Nephron (organoid): ENCODE data around the gene SGSM1.

ENCODE experiments used
- H3K27ac Mint-ChIP-seq, 3 experiments: 2 replicates each; pipeline ENCODE4 v1.8.0; 2020; ENCODE audit warnings: mixed read lengths in 3 of 3, mild to moderate bottlenecking in 2 of 3, moderate library complexity in 1 of 3
- H3K27me3 Mint-ChIP-seq: 2 replicates; pipeline ENCODE4 v1.8.0; 2021; ENCODE audit warnings: low read depth, mild to moderate bottlenecking, moderate library complexity, mixed read lengths
- H3K36me3 Mint-ChIP-seq: 2 replicates; pipeline ENCODE4 v1.8.0; 2020; ENCODE audit warnings: low read depth, mixed read lengths
- H3K4me1 Mint-ChIP-seq: 2 replicates; pipeline ENCODE4 v1.8.0; 2020; ENCODE audit warnings: mixed read lengths
- H3K4me3 Mint-ChIP-seq, 3 experiments: 2 replicates each; pipeline ENCODE4 v1.8.0; 2020; ENCODE audit warnings: mild to moderate bottlenecking in 3 of 3, mixed read lengths in 3 of 3, moderate library complexity in 2 of 3
- H3K9me3 Mint-ChIP-seq: 2 replicates; pipeline ENCODE4 v1.8.0; 2020; ENCODE audit warnings: mixed read lengths
- TF ChIP-seq, protein P1 (sequence below), 3 experiments: fragments of 200-600 bp; sonication (generic); IDR thresholded peaks; one replicate each; pipeline ENCODE4 v1.5.0; 2021; ENCODE audit warnings: antibody characterized with exemption in 3 of 3; ENCODE audit not compliant: unreplicated experiment in 3 of 3

SGSM1 gene

DNA sequence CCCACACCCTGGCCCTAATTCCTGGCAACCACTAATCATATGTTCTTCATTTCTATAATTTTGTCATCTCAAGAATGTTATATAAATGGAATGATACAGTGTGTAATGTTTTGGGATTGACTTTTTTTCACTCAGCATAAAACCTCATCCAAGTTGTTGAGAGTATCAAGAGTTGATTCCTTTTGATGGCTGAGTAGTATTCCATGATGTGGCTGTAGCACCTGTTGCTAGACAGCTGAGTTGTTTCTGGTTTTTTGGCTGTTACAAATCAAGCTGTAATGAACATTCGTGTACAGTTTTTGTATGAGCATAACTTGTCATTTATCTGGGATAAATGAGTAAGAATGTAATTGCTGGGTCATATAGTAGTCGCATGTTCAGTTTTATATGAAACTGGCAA is 81.2 kb downstream of the SGSM1 start:
- Mint-ChIP-seq H3K9me3 (no peaks in the 10 kb centered on the region), H3K4me1 (no peaks in the 10 kb centered on the region), H3K27me3 (peaks cover 4% of the 10 kb centered on the region), H3K36me3 (no peaks in the 10 kb centered on the region), H3K27ac (no peak overlapping the region), H3K4me3 (no peak overlapping the region)
- TF ChIP-seq, protein P1, sequence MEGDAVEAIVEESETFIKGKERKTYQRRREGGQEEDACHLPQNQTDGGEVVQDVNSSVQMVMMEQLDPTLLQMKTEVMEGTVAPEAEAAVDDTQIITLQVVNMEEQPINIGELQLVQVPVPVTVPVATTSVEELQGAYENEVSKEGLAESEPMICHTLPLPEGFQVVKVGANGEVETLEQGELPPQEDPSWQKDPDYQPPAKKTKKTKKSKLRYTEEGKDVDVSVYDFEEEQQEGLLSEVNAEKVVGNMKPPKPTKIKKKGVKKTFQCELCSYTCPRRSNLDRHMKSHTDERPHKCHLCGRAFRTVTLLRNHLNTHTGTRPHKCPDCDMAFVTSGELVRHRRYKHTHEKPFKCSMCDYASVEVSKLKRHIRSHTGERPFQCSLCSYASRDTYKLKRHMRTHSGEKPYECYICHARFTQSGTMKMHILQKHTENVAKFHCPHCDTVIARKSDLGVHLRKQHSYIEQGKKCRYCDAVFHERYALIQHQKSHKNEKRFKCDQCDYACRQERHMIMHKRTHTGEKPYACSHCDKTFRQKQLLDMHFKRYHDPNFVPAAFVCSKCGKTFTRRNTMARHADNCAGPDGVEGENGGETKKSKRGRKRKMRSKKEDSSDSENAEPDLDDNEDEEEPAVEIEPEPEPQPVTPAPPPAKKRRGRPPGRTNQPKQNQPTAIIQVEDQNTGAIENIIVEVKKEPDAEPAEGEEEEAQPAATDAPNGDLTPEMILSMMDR (IDR thresholded peaks at IDR 0.05; ENCODE audit: unreplicated experiment in 3 of 3): no peak

DNA sequence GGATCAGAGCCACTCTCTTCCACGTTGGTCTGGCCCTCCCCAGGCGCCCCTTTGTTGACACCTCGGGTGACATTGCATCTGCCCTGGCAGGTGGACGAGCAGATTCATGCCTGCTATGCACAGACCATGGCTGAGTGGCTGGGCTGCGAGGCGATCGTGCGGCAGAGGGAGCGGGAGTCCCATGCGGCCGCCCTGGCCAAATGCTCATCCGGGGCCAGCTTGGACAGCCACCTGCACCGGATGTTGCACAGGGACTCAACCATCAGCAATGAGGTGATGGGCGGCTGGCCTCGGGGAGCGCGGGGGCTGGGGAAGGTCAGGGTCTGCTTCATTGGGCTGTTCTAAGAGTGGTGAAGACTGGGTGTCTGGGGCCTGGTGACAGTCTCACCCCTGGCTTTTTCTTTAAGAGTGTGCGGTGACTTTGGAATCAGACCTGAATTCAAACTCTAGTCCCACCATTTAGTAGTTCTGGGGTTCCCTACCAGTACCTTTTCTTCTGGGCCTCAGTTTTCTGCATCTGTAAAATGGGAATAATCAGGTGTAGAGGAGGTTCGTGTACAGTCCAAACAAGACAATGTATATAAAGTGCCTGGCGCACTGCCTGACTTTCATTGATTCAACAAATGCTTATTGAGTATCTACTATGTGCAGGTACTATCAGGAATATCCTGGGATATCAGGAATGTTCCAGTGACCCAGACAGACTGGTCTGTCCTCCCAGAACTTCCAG is 87.5 kb downstream of the SGSM1 start:
- TF ChIP-seq, protein P1 (IDR thresholded peaks at IDR 0.05; ENCODE audit: unreplicated experiment in 3 of 3): no peak
- Mint-ChIP-seq H3K4me3 (no peak overlapping the region), H3K9me3 (no peaks in the 10 kb centered on the region)

DNA sequence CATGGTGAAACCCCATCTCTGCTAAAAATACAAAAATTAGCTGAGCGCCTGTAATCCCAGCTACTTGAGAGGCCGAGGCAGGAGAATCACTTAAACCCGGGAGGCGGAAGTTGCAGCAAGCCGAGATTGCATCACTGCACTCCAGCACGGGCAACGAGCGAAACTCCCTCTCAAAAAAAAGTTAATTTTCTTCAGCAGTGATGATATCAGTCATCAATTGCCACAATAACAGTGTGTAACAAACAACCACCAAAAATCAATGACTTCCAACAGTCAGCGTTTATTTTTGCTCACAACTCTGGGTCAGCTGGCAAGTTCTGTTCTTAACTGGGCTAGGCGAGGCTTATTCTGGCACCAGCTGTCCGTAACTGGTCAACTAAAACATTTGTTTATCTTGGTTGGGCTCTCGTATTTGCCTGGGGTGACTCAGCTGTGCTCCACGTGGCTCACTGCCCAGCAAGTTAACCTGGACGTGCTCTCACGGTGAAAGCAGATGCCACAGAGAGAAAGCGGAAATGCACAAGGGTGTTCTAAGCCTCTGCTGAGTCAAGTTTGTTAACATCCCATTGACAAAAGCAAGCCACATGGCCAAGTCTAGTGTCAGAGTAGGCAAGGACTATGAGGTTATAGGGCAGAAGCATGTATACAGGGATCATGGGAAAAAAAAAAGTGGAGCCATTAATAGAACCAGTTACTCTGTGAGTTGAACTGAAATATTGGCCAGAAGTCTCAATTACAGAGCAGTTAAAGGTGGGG is 88.4 kb downstream of the SGSM1 start:
- H3K27ac Mint-ChIP-seq: peak overlapping the region; percentile 43 to 71 (median 52)
- no peaks in the 10 kb centered on the region for H3K36me3 Mint-ChIP-seq
- no peaks in the 10 kb centered on the region for H3K27me3 Mint-ChIP-seq
- TF ChIP-seq, protein P1 (IDR thresholded peaks at IDR 0.05; ENCODE audit: unreplicated experiment in 3 of 3): no peak
- H3K4me1 Mint-ChIP-seq: peaks cover 15% of the 10 kb centered on the region
- peak overlapping the region in 1 of 3 experiments; percentile 15 for H3K4me3 Mint-ChIP-seq
- H3K9me3 Mint-ChIP-seq: no peaks in the 10 kb centered on the region

More for the DNA sequence above, 87.5 kb downstream of the SGSM1 start:
- Mint-ChIP-seq H3K27ac (no peak overlapping the region), H3K36me3 (no peaks in the 10 kb centered on the region), H3K27me3 (no peaks in the 10 kb centered on the region), H3K4me1 (peaks cover 15% of the 10 kb centered on the region)

DNA sequence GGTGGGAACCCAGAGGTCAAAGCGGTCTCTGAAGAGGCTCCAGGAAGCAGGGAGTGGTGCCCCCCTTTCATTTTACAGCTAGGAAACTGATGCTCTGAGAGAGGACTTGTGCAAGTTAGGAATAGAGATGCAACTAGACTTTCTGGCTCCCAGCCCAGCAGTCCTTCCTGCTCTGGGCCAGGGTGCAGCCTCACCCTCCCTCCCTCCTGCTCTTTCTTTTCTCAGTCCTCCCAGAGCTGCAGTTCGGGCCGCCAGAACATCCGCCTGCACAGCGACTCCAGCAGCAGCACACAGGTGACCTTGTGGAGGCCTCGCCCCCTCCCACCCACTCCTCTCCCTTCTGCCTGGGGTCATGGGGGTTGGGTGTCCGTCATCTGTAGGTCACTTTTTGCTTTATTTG is 89.0 kb downstream of the SGSM1 start:
- Mint-ChIP-seq H3K4me1 (peaks cover 15% of the 10 kb centered on the region), H3K27ac (peak overlapping the region; percentile 43 to 71 (median 62)), H3K36me3 (no peaks in the 10 kb centered on the region)

DNA sequence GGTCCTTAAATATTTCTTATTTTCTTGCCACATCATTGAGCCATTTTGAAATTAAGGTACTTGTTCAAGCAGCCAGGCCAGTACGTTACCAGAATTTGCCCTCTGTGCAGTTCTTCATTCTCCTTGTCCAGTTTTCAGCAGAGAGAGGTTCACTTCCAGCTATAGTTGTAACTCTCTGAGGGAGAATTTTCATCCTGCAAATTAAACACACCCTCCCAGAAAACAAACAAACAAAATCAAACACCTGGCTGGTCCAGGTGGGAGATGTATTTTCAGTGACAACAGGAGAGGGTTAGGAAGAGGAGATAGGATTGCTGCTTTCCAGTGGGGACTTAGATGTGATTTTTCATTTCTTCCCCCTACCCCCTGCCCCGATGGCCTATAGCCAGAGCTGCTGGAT is 95.4 kb downstream of the SGSM1 start:
- H3K36me3 Mint-ChIP-seq: peaks cover 12% of the 10 kb centered on the region
- H3K27ac Mint-ChIP-seq: no peak overlapping the region
- no peak overlapping the region for H3K4me3 Mint-ChIP-seq
- H3K9me3 Mint-ChIP-seq: peaks cover 18% of the 10 kb centered on the region
- H3K27me3 Mint-ChIP-seq: no peaks in the 10 kb centered on the region
- no peaks in the 10 kb centered on the region for H3K4me1 Mint-ChIP-seq
- TF ChIP-seq, protein P1 (IDR thresholded peaks at IDR 0.05; ENCODE audit: unreplicated experiment in 3 of 3): no peak

More for the DNA sequence above, 89.0 kb downstream of the SGSM1 start:
- H3K9me3 Mint-ChIP-seq: no peaks in the 10 kb centered on the region
- H3K4me3 Mint-ChIP-seq: no peak overlapping the region
- TF ChIP-seq, protein P1 (IDR thresholded peaks at IDR 0.05; ENCODE audit: unreplicated experiment in 3 of 3): no peak
- no peaks in the 10 kb centered on the region for H3K27me3 Mint-ChIP-seq
